GM21529 (cell line): ENCODE data around the gene TMCO5A.

Experiments used
- ATAC-seq: cut with Tn5 transposase; IDR thresholded peaks from one replicate; pipeline ENCODE4 v1.9.1; 2021; ENCODE audit not compliant: unreplicated experiment

The TMCO5A gene

GRCh38 chr15:37967788-37968187, 33.3 kb downstream of the TMCO5A start:
- no peak for ATAC-seq

GRCh38 chr15:37973856-37974255, 39.4 kb downstream of the TMCO5A start:
- no peak for ATAC-seq

GRCh38 chr15:37978231-37978630, 43.8 kb downstream of the TMCO5A start:
- no peak for ATAC-seq

- no peak for ATAC-seq
These were observed 45.4 kb downstream of the TMCO5A start for GRCh38 chr15:37979671-37980409.

GRCh38 chr15:37981201-37981600, 46.8 kb downstream of the TMCO5A start:
- no peak for ATAC-seq

- no peak for ATAC-seq
These were observed 47.3 kb downstream of the TMCO5A start for GRCh38 chr15:37981775-37982174.

- ATAC-seq = no peak
These were observed 49.9 kb downstream of the TMCO5A start for GRCh38 chr15:37984368-37984767.

- peak; percentile 76 for ATAC-seq
These were observed 61.3 kb downstream of the TMCO5A start for GRCh38 chr15:37995461-37996347.
